HEK293 (cell line): ENCODE data around the gene GET3.

Experiments used
- AEBP2 ChIP-seq: fragments of 450-650 bp; formaldehyde crosslinking; IDR thresholded peaks from 2 replicates; pipeline ENCODE4 v1.5.1; 2016; ENCODE audit warnings: missing biosample characterization, missing genetic modification characterization, borderline replicate concordance
- IKZF3 ChIP-seq: fragments of 450-650 bp; IDR thresholded peaks from 2 replicates; pipeline ENCODE4 v1.5.0; 2018; ENCODE audit warnings: missing biosample characterization, mild to moderate bottlenecking, missing genetic modification characterization, moderate library complexity
- KLF10 ChIP-seq: fragments of 450-650 bp; IDR thresholded peaks from 2 replicates; pipeline ENCODE4 v1.5.1; 2018; ENCODE audit warnings: missing biosample characterization, mild to moderate bottlenecking, missing genetic modification characterization
- KLF9 ChIP-seq: fragments of 450-650 bp; formaldehyde crosslinking; IDR thresholded peaks from 2 replicates; pipeline ENCODE4 v1.5.1; 2016; ENCODE audit warnings: missing biosample characterization, missing genetic modification characterization, low read depth
- REST ChIP-seq: fragments of 450-650 bp; formaldehyde crosslinking; IDR thresholded peaks from 2 replicates; pipeline ENCODE4 v1.5.1; 2016; ENCODE audit warnings: missing biosample characterization, missing genetic modification characterization
- SCRT2 ChIP-seq: fragments of 450-650 bp; formaldehyde crosslinking; IDR thresholded peaks from 2 replicates; pipeline ENCODE4 v1.5.1; 2016; ENCODE audit warnings: missing biosample characterization, missing genetic modification characterization
- SP3 ChIP-seq: fragments of 450-650 bp; formaldehyde crosslinking; IDR thresholded peaks from 2 replicates; pipeline ENCODE4 v1.5.1; 2016; ENCODE audit warnings: missing biosample characterization, missing genetic modification characterization
- ZBTB10 ChIP-seq: fragments of 450-650 bp; formaldehyde crosslinking; IDR thresholded peaks from 2 replicates; pipeline ENCODE4 v1.5.1; 2016; ENCODE audit warnings: missing biosample characterization, missing genetic modification characterization
- ZBTB11 ChIP-seq: fragments of 450-650 bp; formaldehyde crosslinking; conservative IDR thresholded peaks from 2 replicates; pipeline ENCODE4 v1.5.1; 2016; ENCODE audit warnings: low read depth, missing biosample characterization, missing genetic modification characterization
- ZBTB7A ChIP-seq: fragments of 450-650 bp; formaldehyde crosslinking; IDR thresholded peaks from 2 replicates; pipeline ENCODE4 v1.5.1; 2016; ENCODE audit warnings: low read depth, missing biosample characterization, missing genetic modification characterization
- ZBTB8A ChIP-seq: fragments of 450-650 bp; formaldehyde crosslinking; IDR thresholded peaks from 2 replicates; pipeline ENCODE4 v1.5.1; 2016; ENCODE audit warnings: missing biosample characterization, missing genetic modification characterization
- ZFHX2 ChIP-seq: fragments of 450-650 bp; formaldehyde crosslinking; conservative IDR thresholded peaks from 2 replicates; pipeline ENCODE4 v1.5.1; 2016; ENCODE audit warnings: missing biosample characterization, missing genetic modification characterization
- ZFP69B ChIP-seq: fragments of 450-650 bp; formaldehyde crosslinking; IDR thresholded peaks from 2 replicates; pipeline ENCODE4 v1.5.1; 2016; ENCODE audit warnings: missing biosample characterization, missing genetic modification characterization
- ZNF2 ChIP-seq: fragments of 450-650 bp; formaldehyde crosslinking; IDR thresholded peaks from 2 replicates; pipeline ENCODE4 v1.5.1; 2016; ENCODE audit warnings: missing biosample characterization, missing genetic modification characterization
- ZNF292 ChIP-seq: fragments of 450-650 bp; formaldehyde crosslinking; IDR thresholded peaks from 2 replicates; pipeline ENCODE4 v1.5.1; 2016; ENCODE audit warnings: low read depth, missing biosample characterization, missing genetic modification characterization, borderline replicate concordance
- ZNF341 ChIP-seq: fragments of 450-650 bp; formaldehyde crosslinking; IDR thresholded peaks from 2 replicates; pipeline ENCODE4; 2016; ENCODE audit warnings: low read depth, missing biosample characterization, missing genetic modification characterization
- ZNF391 ChIP-seq: fragments of 450-650 bp; formaldehyde crosslinking; IDR thresholded peaks from 2 replicates; pipeline ENCODE4 v1.5.1; 2016; ENCODE audit warnings: low read depth, missing biosample characterization, missing genetic modification characterization, borderline replicate concordance
- ZNF426 ChIP-seq: fragments of 450-650 bp; formaldehyde crosslinking; IDR thresholded peaks from 2 replicates; pipeline ENCODE4 v1.5.1; 2017; ENCODE audit warnings: missing biosample characterization, missing genetic modification characterization, mild to moderate bottlenecking, inconsistent platforms, moderate library complexity
- ZNF433 ChIP-seq: fragments of 450-650 bp; formaldehyde crosslinking; IDR thresholded peaks from 2 replicates; pipeline ENCODE4 v1.5.1; 2016; ENCODE audit warnings: missing biosample characterization, missing genetic modification characterization, low read depth
- ZNF473 ChIP-seq: fragments of 450-650 bp; formaldehyde crosslinking; IDR thresholded peaks from 2 replicates; pipeline ENCODE4 v1.5.1; 2017; ENCODE audit warnings: missing biosample characterization, missing genetic modification characterization
- ZNF561 ChIP-seq: fragments of 450-650 bp; IDR thresholded peaks from 2 replicates; pipeline ENCODE4 v1.5.1; 2018; ENCODE audit warnings: missing biosample characterization, missing genetic modification characterization, borderline replicate concordance
- ZNF580 ChIP-seq: fragments of 450-650 bp; formaldehyde crosslinking; IDR thresholded peaks from 2 replicates; pipeline ENCODE4 v1.5.1; 2016; ENCODE audit warnings: missing biosample characterization, missing genetic modification characterization
- ZNF645 ChIP-seq: fragments of 450-650 bp; formaldehyde crosslinking; IDR thresholded peaks from 2 replicates; pipeline ENCODE4; 2016; ENCODE audit warnings: missing biosample characterization, missing genetic modification characterization
- ZNF654 ChIP-seq: fragments of 450-650 bp; formaldehyde crosslinking; IDR thresholded peaks from 2 replicates; pipeline ENCODE4 v1.5.1; 2016; ENCODE audit warnings: low read depth, missing biosample characterization, missing genetic modification characterization
- ZNF677 ChIP-seq: fragments of 450-650 bp; IDR thresholded peaks from 2 replicates; pipeline ENCODE4 v1.5.0; 2018; ENCODE audit warnings: missing biosample characterization, mild to moderate bottlenecking, missing genetic modification characterization, moderate library complexity
- ZNF701 ChIP-seq: fragments of 450-650 bp; formaldehyde crosslinking; IDR thresholded peaks from 2 replicates; pipeline ENCODE4 v1.5.1; 2016; ENCODE audit warnings: missing biosample characterization, missing genetic modification characterization
- ZSCAN30 ChIP-seq: fragments of 450-650 bp; IDR thresholded peaks from 2 replicates; pipeline ENCODE4 v1.5.1; 2018; ENCODE audit warnings: missing biosample characterization, mild to moderate bottlenecking, missing genetic modification characterization, moderate library complexity

Gene GET3

GRCh38 chr19:12757544-12758274 lies 20.4 kb downstream of the GET3 start (continued):
- no peak for TF ChIP-seq ZBTB11
- no peak for TF ChIP-seq ZNF292 (tag by site-specific recombination)
- TF ChIP-seq KLF9 (tag by site-specific recombination), result no peak
- TF ChIP-seq ZNF677, result peak; percentile 77
- no peak for TF ChIP-seq ZNF645 (tag by site-specific recombination)
- 0 out of 2 replicates have a peak, but pooled peaks have one; percentile 35 for TF ChIP-seq ZSCAN30
- peak; percentile 38; the same call in 1 of the 2 replicates for TF ChIP-seq SP3 (tag by site-specific recombination)
- peak; percentile 48 for TF ChIP-seq ZNF341 (tag by site-specific recombination)
- TF ChIP-seq ZFP69B (tag by site-specific recombination), result peak; percentile 30; the same call in 1 of the 2 replicates
- no peak for TF ChIP-seq ZBTB7A (tag by site-specific recombination)
- TF ChIP-seq ZNF561 (tag by site-specific recombination), result peak; percentile 86
- TF ChIP-seq ZBTB8A (tag by site-specific recombination), result peak; percentile 74
- TF ChIP-seq ZNF2 (tag by site-specific recombination), result peak; percentile 90
- TF ChIP-seq KLF10 (tag by site-specific recombination), result peak; percentile 26; the same call in 1 of the 2 replicates
- no peak for TF ChIP-seq SCRT2 (tag by site-specific recombination)
- TF ChIP-seq ZBTB10 (tag by site-specific recombination), result no peak
- no peak for TF ChIP-seq ZNF426
- TF ChIP-seq ZFHX2 (tag by site-specific recombination), result no peak
- TF ChIP-seq ZNF391 (tag by site-specific recombination), result no peak
- TF ChIP-seq ZNF433, result no peak
- TF ChIP-seq ZNF473 (tag by site-specific recombination), result no peak
- TF ChIP-seq ZNF580 (tag by site-specific recombination), result no peak
- TF ChIP-seq AEBP2 (tag by site-specific recombination), result no peak
- TF ChIP-seq REST (tag by site-specific recombination), result peak; percentile 32; the same call in 1 of the 2 replicates
- peak; percentile 83 for TF ChIP-seq IKZF3 (tag by site-specific recombination)
- peak; percentile 16 for TF ChIP-seq ZNF654 (tag by site-specific recombination)
- TF ChIP-seq ZNF701, result no peak
